Measurements from ENCODE around the gene DMKN. TPM values are rescaled to one million over a fixed set of nuclear protein-coding genes. Genes with fewer than 3 reads are reported as not detected.
A peak's percentile ranks its signal among the peaks of the same experiment; 100 is the strongest.

Gene DMKN
- total RNA-seq, 1 donor = 2.2 TPM

DNA sequence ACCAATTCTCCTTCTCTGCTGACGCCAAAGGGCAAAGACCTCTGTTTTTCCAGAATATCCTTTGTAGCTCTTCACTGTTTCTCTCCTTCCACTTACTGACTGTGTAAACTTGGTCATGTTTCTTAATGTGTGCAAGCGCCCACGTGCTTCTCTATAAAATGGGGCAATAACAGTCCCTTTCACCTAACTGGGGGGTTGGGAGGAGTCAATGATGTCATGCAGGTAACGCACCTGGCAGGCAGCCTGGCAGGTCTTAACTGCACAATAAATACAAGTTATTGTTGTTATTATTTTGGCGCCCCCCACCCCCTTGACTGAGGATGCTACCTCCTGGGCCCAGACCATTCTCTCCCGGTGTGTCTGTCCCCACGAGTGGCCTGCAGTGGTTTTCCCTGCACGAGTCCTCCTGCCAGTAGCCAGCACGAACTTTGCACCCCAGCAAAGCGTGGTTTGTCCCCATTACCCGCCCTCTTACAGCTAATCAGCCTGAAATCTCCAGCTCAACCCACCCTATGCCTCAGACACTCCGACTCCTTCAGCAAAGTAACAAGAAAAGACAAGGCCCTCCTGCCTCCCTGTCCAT, 9.4 kb upstream of the DMKN start:
- TF ChIP-seq, protein P1, sequence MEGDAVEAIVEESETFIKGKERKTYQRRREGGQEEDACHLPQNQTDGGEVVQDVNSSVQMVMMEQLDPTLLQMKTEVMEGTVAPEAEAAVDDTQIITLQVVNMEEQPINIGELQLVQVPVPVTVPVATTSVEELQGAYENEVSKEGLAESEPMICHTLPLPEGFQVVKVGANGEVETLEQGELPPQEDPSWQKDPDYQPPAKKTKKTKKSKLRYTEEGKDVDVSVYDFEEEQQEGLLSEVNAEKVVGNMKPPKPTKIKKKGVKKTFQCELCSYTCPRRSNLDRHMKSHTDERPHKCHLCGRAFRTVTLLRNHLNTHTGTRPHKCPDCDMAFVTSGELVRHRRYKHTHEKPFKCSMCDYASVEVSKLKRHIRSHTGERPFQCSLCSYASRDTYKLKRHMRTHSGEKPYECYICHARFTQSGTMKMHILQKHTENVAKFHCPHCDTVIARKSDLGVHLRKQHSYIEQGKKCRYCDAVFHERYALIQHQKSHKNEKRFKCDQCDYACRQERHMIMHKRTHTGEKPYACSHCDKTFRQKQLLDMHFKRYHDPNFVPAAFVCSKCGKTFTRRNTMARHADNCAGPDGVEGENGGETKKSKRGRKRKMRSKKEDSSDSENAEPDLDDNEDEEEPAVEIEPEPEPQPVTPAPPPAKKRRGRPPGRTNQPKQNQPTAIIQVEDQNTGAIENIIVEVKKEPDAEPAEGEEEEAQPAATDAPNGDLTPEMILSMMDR (IDR thresholded peaks at IDR 0.05; ENCODE audit: insufficient read depth, low read depth, low read length) = no peak
- no peak for DNase-seq (ENCODE audit: low read depth)

DNA sequence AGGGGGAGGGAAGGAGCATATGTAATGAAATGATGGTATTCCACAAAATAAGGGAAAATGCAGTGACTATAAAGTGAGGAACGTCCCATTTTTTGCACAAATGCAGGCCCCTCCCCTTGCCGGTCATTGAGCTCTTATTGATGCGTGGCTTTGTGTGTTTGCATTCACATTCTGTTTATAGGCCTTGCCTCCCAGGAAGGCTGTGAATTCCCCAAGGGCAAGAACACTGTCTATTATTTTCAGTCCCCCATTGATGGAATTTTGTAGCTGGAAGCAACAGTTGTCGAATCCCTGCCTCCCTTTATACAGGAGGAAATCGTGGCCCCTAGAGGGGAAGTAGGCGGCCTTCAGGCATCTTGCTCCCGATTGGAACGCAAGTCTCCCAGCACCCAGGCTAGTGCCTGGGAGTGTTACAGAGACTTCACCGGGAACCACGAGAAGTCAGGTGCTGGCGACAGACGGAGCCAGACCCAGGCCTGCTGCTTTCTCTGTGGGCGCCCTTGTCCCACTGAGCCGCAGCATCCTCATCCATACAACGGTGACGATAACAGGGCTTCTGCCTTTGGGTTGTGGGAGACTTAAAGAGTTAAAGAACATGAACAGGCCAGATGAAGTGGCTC, 7.8 kb upstream of the DMKN start:
- no peak for DNase-seq (ENCODE audit: low read depth)
- TF ChIP-seq, protein P1 (IDR thresholded peaks at IDR 0.05; ENCODE audit: insufficient read depth, low read depth, low read length) = no peak

More for the DNA sequence above, 9.4 kb upstream of the DMKN start:
- H3K4me3 ChIP-seq (ENCODE audit: low read depth, low read length) = no peak overlapping the region

DNA sequence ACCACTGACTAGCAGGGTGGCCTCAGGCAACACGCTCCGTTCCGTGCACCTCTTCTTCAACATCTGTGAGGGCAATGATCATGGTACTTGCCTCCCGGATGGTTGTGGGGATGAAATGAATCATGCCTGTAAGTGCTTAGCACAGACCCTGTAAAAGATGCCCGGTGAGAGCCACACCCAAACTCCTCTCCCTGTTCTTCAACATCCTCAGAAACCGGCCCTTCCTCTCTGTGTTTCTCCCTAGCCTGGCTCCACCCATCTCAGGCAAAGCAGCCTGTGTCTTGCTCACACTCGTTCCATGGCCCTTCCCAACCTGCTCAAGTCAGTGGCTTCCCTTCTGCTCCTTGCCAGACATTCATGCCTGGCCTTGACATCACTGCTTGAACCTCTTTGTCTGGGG, 5.8 kb upstream of the DMKN start:
- H3K4me3 ChIP-seq (ENCODE audit: low read depth, low read length) = no peak overlapping the region
- DNase-seq (ENCODE audit: low read depth) = no peak
- TF ChIP-seq, protein P1 (IDR thresholded peaks at IDR 0.05; ENCODE audit: insufficient read depth, low read depth, low read length) = no peak

More for the DNA sequence above, 7.8 kb upstream of the DMKN start:
- no peak overlapping the region for H3K4me3 ChIP-seq (ENCODE audit: low read depth, low read length)

DNA sequence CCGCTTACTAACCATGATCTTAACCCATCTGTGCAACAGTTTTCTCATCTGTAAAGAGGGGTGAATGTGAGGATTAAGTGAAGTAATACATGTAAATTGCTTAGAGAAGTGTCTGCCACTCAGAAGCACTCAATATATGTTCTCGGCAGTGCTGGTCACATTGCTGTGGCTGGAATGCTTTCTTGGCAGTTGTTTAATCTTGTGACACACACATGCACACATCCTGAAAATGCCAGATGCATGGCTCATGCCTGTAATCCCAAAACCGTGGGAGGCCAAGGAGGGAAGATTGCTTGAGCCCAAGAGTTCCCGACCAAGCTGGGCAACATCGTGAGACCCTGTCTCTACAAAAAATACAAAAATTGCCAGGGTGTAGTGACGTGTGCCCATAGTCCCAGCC, 4.9 kb upstream of the DMKN start:
- no peak overlapping the region for H3K4me3 ChIP-seq (ENCODE audit: low read depth, low read length)
- TF ChIP-seq, protein P1 (IDR thresholded peaks at IDR 0.05; ENCODE audit: insufficient read depth, low read depth, low read length) = no peak
- peak; percentile 90 for DNase-seq (ENCODE audit: low read depth)

DNA sequence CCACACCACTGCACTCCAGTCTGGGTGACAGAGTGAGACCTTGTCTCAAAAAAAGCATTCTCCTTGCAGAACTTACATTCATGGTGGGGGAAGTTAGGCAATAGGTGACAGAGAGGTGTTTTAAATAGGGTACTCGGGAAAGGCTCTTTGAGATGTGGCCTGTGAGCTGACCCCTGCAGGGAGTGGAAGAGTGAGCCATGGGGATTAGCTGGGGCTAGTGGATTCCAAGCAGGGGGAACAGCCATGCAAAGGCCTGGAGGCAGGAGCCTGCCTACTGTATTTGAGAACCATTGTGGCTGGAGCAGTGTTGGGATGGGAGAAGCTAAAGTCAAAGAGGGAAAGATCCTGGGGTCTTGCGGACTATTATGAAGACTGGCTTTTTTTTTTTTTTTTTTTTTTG, 3.9 kb upstream of the DMKN start:
- TF ChIP-seq, protein P1 (IDR thresholded peaks at IDR 0.05; ENCODE audit: insufficient read depth, low read depth, low read length) = no peak
- no peak for DNase-seq (ENCODE audit: low read depth)
- H3K4me3 ChIP-seq (ENCODE audit: low read depth, low read length) = no peak overlapping the region

DNA sequence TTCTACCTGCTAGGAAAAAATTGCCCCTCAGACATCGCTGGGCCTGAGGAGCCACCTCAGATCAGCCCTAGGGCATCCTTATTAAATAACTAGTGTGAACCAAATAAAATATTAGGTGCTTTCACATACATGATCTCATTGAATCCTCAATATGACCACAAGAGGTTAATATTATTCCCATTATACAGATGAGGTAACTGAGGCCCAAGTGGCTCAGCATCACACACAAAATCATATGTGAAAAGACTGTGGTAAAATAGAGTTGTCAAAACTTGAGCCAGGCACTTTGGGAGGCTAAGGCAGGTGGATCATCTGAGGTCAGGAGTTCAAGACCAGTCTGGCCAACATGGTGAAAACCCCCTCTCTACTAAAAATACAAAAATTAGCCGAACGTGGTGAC, 2.9 kb upstream of the DMKN start:
- no peak overlapping the region for H3K4me3 ChIP-seq (ENCODE audit: low read depth, low read length)
- no peak for DNase-seq (ENCODE audit: low read depth)
- TF ChIP-seq, protein P1 (IDR thresholded peaks at IDR 0.05; ENCODE audit: insufficient read depth, low read depth, low read length) = no peak
